Measurements from ENCODE around the gene CPEB2. TPM values are rescaled to one million over a fixed set of nuclear protein-coding genes. Genes with fewer than 3 reads are reported as not detected.

The CPEB2 gene
- total RNA-seq, 5 donors from 2014 or later (not counting 1 experiment from before 2014, with no cell fraction given) = 14.8 to 32.3 (median 16.2) TPM

- H3K4me3 Mint-ChIP-seq = no peak overlapping the region
Measured at GRCh38 chr4:15043922-15044321, 41.6 kb downstream of the CPEB2 start.

GRCh38 chr4:15054541-15054940, 52.3 kb downstream of the CPEB2 start:
- Histone ChIP-seq H3K27me3 (replicated peaks in 1 of 2; ENCODE audit: control insufficient read depth in 2 of 2, extremely low read depth in 1 of 2, insufficient read depth in 2 of 2, low read length in 1 of 2) (no peaks in the 10 kb centered on the region), H3K9me3 (no peaks in the 10 kb centered on the region), H3K4me1 (ENCODE audit: control insufficient read depth in 1 of 2, extremely low read depth in 1 of 2, insufficient read depth in 2 of 2, low read length in 2 of 2) (no peaks in the 10 kb centered on the region), H3K4me3 (ENCODE audit: control insufficient read depth in 1 of 2, extremely low read depth in 1 of 2, low read length in 1 of 2) (no peak overlapping the region), H3K27ac (ENCODE audit: low read length) (no peak overlapping the region), H3K36me3 (ENCODE audit: control insufficient read depth in 2 of 2, extremely low read depth in 1 of 2, insufficient read depth in 1 of 2, low read length in 1 of 2) (peaks cover 11 to 25% of the 10 kb centered on the region in 2 donors)
- Mint-ChIP-seq H3K27me3 (no peaks in the 10 kb centered on the region), H3K27ac (peak overlapping the region in 1 of 2 donors; percentile 2), H3K36me3 (peaks cover 43% of the 10 kb centered on the region), H3K4me3 (no peak overlapping the region), H3K4me1 (peaks cover 2 to 6% (median 3%) of the 10 kb centered on the region in 3 donors), H3K9me3 (no peaks in the 10 kb centered on the region)
- POLR2A ChIA-PET = no interaction called here
- no CpG with 5 or more reads among the region's 2 CpGs for WGBS (ENCODE audit: insufficient coverage)
- no peak for ATAC-seq (replicated peaks in 1 of 4)
- no peak for DNase-seq
- CTCF ChIA-PET = interaction anchor here in 1 of 2 donors (0.5 kb wide), 1 partner anchor 1406 kb away, joined by 4 read pairs; no protein-coding TSS in a partner anchor

More at GRCh38 chr4:15043922-15044321, 41.6 kb downstream of the CPEB2 start:
- Histone ChIP-seq H3K9me3 (no peaks in the 10 kb centered on the region), H3K4me3 (ENCODE audit: control insufficient read depth in 1 of 2, extremely low read depth in 1 of 2, low read length in 1 of 2) (no peak overlapping the region), H3K36me3 (ENCODE audit: control insufficient read depth in 2 of 2, extremely low read depth in 1 of 2, insufficient read depth in 1 of 2, low read length in 1 of 2) (peaks cover 0 to 6% of the 10 kb centered on the region in 2 donors), H3K27me3 (replicated peaks in 1 of 2; ENCODE audit: control insufficient read depth in 2 of 2, extremely low read depth in 1 of 2, insufficient read depth in 2 of 2, low read length in 1 of 2) (no peaks in the 10 kb centered on the region), H3K4me1 (ENCODE audit: control insufficient read depth in 1 of 2, extremely low read depth in 1 of 2, insufficient read depth in 2 of 2, low read length in 2 of 2) (no peaks in the 10 kb centered on the region), H3K27ac (ENCODE audit: low read length) (no peak overlapping the region)
- Mint-ChIP-seq H3K4me1 (peaks cover 0 to 8% (median 8%) of the 10 kb centered on the region in 3 donors), H3K27ac (no peak overlapping the region), H3K9me3 (no peaks in the 10 kb centered on the region), H3K36me3 (peaks cover 26% of the 10 kb centered on the region), H3K27me3 (no peaks in the 10 kb centered on the region)
- WGBS (ENCODE audit: insufficient coverage) = no CpG with 5 or more reads among the region's 1 CpG
- no peak for DNase-seq
- CTCF ChIA-PET = no interaction called here
- no peak for ATAC-seq (replicated peaks in 1 of 4)
- POLR2A ChIA-PET = no interaction called here

- no peaks in the 10 kb centered on the region for H3K27me3 Mint-ChIP-seq
- ATAC-seq (replicated peaks in 1 of 4) = no peak
- peaks cover 31% of the 10 kb centered on the region for H3K36me3 Mint-ChIP-seq
- no peaks in the 10 kb centered on the region for H3K9me3 Mint-ChIP-seq
- no peak overlapping the region for H3K27ac Mint-ChIP-seq
- DNase-seq = no peak
- ChIA-PET CTCF (no interaction called here), POLR2A (no interaction called here)
- no peaks in the 10 kb centered on the region for H3K4me1 ChIP-seq (ENCODE audit: control insufficient read depth in 1 of 2, extremely low read depth in 1 of 2, insufficient read depth in 2 of 2, low read length in 2 of 2)
- H3K36me3 ChIP-seq (ENCODE audit: control insufficient read depth in 2 of 2, extremely low read depth in 1 of 2, insufficient read depth in 1 of 2, low read length in 1 of 2) = peaks cover 8 to 46% of the 10 kb centered on the region in 2 donors
- H3K27me3 ChIP-seq (replicated peaks in 1 of 2; ENCODE audit: control insufficient read depth in 2 of 2, extremely low read depth in 1 of 2, insufficient read depth in 2 of 2, low read length in 1 of 2) = no peaks in the 10 kb centered on the region
- no peaks in the 10 kb centered on the region for H3K9me3 ChIP-seq
- no peak overlapping the region for H3K27ac ChIP-seq (ENCODE audit: low read length)
- no peak overlapping the region for H3K4me3 Mint-ChIP-seq
- no peak overlapping the region for H3K4me3 ChIP-seq (ENCODE audit: control insufficient read depth in 1 of 2, extremely low read depth in 1 of 2, low read length in 1 of 2)
- H3K4me1 Mint-ChIP-seq = no peaks in the 10 kb centered on the region
- WGBS (ENCODE audit: insufficient coverage) = no CpG with 5 or more reads among the region's 2 CpGs
Measured at GRCh38 chr4:15060213-15060612, 57.9 kb downstream of the CPEB2 start.

- no peaks in the 10 kb centered on the region for H3K4me1 Mint-ChIP-seq
- 100% methylated on average over 2 of the region's 6 CpGs for WGBS (ENCODE audit: insufficient coverage)
- no peak for DNase-seq
- H3K36me3 ChIP-seq (ENCODE audit: control insufficient read depth in 2 of 2, extremely low read depth in 1 of 2, insufficient read depth in 1 of 2, low read length in 1 of 2) = peaks cover 8 to 44% of the 10 kb centered on the region in 2 donors
- no peak for ATAC-seq (replicated peaks in 1 of 4)
- H3K4me3 Mint-ChIP-seq = no peak overlapping the region
- CTCF ChIA-PET = interaction anchor here (0.7 kb wide), 2 partner anchors 12 to 611 kb away, joined by 4 to 9 read pairs; no protein-coding TSS in a partner anchor
- POLR2A ChIA-PET = no interaction called here
- no peak overlapping the region for H3K27ac ChIP-seq (ENCODE audit: low read length)
- H3K27me3 ChIP-seq (replicated peaks in 1 of 2; ENCODE audit: control insufficient read depth in 2 of 2, extremely low read depth in 1 of 2, insufficient read depth in 2 of 2, low read length in 1 of 2) = no peaks in the 10 kb centered on the region
- no peaks in the 10 kb centered on the region for H3K9me3 ChIP-seq
- no peaks in the 10 kb centered on the region for H3K4me1 ChIP-seq (ENCODE audit: control insufficient read depth in 1 of 2, extremely low read depth in 1 of 2, insufficient read depth in 2 of 2, low read length in 2 of 2)
- no peak overlapping the region for H3K4me3 ChIP-seq (ENCODE audit: control insufficient read depth in 1 of 2, extremely low read depth in 1 of 2, low read length in 1 of 2)
- no peak overlapping the region for H3K27ac Mint-ChIP-seq
- H3K9me3 Mint-ChIP-seq = no peaks in the 10 kb centered on the region
- H3K36me3 Mint-ChIP-seq = peaks cover 38% of the 10 kb centered on the region
- H3K27me3 Mint-ChIP-seq = no peaks in the 10 kb centered on the region
Measured at GRCh38 chr4:15063341-15063740, 61.1 kb downstream of the CPEB2 start.

GRCh38 chr4:15065516-15065915, 63.2 kb downstream of the CPEB2 start:
- CTCF ChIA-PET = no interaction called here

GRCh38 chr4:15066140-15066539, 63.9 kb downstream of the CPEB2 start:
- no peak overlapping the region for H3K27ac ChIP-seq (ENCODE audit: low read length)
- no peak overlapping the region for H3K27ac Mint-ChIP-seq
- H3K36me3 ChIP-seq (ENCODE audit: control insufficient read depth in 2 of 2, extremely low read depth in 1 of 2, insufficient read depth in 1 of 2, low read length in 1 of 2) = peaks cover 0 to 20% of the 10 kb centered on the region in 2 donors
- no peaks in the 10 kb centered on the region for H3K4me1 ChIP-seq (ENCODE audit: control insufficient read depth in 1 of 2, extremely low read depth in 1 of 2, insufficient read depth in 2 of 2, low read length in 2 of 2)
- no peaks in the 10 kb centered on the region for H3K27me3 Mint-ChIP-seq
- POLR2A ChIA-PET = no interaction called here
- H3K9me3 Mint-ChIP-seq = no peaks in the 10 kb centered on the region
- no peaks in the 10 kb centered on the region for H3K9me3 ChIP-seq
- no peak overlapping the region for H3K4me3 Mint-ChIP-seq
- peaks cover 45% of the 10 kb centered on the region for H3K36me3 Mint-ChIP-seq
- no peak for DNase-seq
- H3K4me1 Mint-ChIP-seq = no peaks in the 10 kb centered on the region
- H3K4me3 ChIP-seq (ENCODE audit: control insufficient read depth in 1 of 2, extremely low read depth in 1 of 2, low read length in 1 of 2) = no peak overlapping the region
- no peak for ATAC-seq (replicated peaks in 1 of 4)
- WGBS (ENCODE audit: insufficient coverage) = 100% methylated on average over 4 of the region's 7 CpGs
- H3K27me3 ChIP-seq (replicated peaks in 1 of 2; ENCODE audit: control insufficient read depth in 2 of 2, extremely low read depth in 1 of 2, insufficient read depth in 2 of 2, low read length in 1 of 2) = no peaks in the 10 kb centered on the region
- CTCF ChIA-PET = no interaction called here

More at GRCh38 chr4:15065516-15065915, 63.2 kb downstream of the CPEB2 start:
- H3K4me3 ChIP-seq (ENCODE audit: control insufficient read depth in 1 of 2, extremely low read depth in 1 of 2, low read length in 1 of 2) = no peak overlapping the region
- no peaks in the 10 kb centered on the region for H3K9me3 ChIP-seq
- Mint-ChIP-seq H3K9me3 (no peaks in the 10 kb centered on the region), H3K27me3 (no peaks in the 10 kb centered on the region), H3K4me3 (no peak overlapping the region), H3K4me1 (no peaks in the 10 kb centered on the region), H3K27ac (no peak overlapping the region), H3K36me3 (peaks cover 40% of the 10 kb centered on the region)
- POLR2A ChIA-PET = no interaction called here
- H3K4me1 ChIP-seq (ENCODE audit: control insufficient read depth in 1 of 2, extremely low read depth in 1 of 2, insufficient read depth in 2 of 2, low read length in 2 of 2) = no peaks in the 10 kb centered on the region
- ATAC-seq (replicated peaks in 1 of 4) (no peak), DNase-seq (no peak)
- H3K36me3 ChIP-seq (ENCODE audit: control insufficient read depth in 2 of 2, extremely low read depth in 1 of 2, insufficient read depth in 1 of 2, low read length in 1 of 2) = peaks cover 0 to 24% of the 10 kb centered on the region in 2 donors
- WGBS (ENCODE audit: insufficient coverage) = 100% methylated on average over 1 of the region's 5 CpGs
- H3K27me3 ChIP-seq (replicated peaks in 1 of 2; ENCODE audit: control insufficient read depth in 2 of 2, extremely low read depth in 1 of 2, insufficient read depth in 2 of 2, low read length in 1 of 2) = no peaks in the 10 kb centered on the region
- no peak overlapping the region for H3K27ac ChIP-seq (ENCODE audit: low read length)

- peaks cover 0 to 7% (median 5%) of the 10 kb centered on the region in 3 donors for H3K9me3 Mint-ChIP-seq
- ATAC-seq (replicated peaks in 1 of 4) (no peak), DNase-seq (no peak)
- H3K4me1 Mint-ChIP-seq = no peaks in the 10 kb centered on the region
- H3K27ac ChIP-seq (ENCODE audit: low read length) = no peak overlapping the region
- H3K27ac Mint-ChIP-seq = no peak overlapping the region
- H3K27me3 Mint-ChIP-seq = no peaks in the 10 kb centered on the region
- no peaks in the 10 kb centered on the region for H3K9me3 ChIP-seq
- no peaks in the 10 kb centered on the region for H3K4me1 ChIP-seq (ENCODE audit: control insufficient read depth in 1 of 2, extremely low read depth in 1 of 2, insufficient read depth in 2 of 2, low read length in 2 of 2)
- CTCF ChIA-PET = interaction anchor here in 1 of 2 donors (0.5 kb wide), 1 partner anchor 18 kb away, joined by 4 read pairs; no protein-coding TSS in a partner anchor
- peaks cover 50% of the 10 kb centered on the region for H3K36me3 Mint-ChIP-seq
- WGBS (ENCODE audit: insufficient coverage) = no CpG with 5 or more reads among the region's 1 CpG
- no peak overlapping the region for H3K4me3 ChIP-seq (ENCODE audit: control insufficient read depth in 1 of 2, extremely low read depth in 1 of 2, low read length in 1 of 2)
- H3K36me3 ChIP-seq (ENCODE audit: control insufficient read depth in 2 of 2, extremely low read depth in 1 of 2, insufficient read depth in 1 of 2, low read length in 1 of 2) = peaks cover 0 to 8% of the 10 kb centered on the region in 2 donors
- H3K27me3 ChIP-seq (replicated peaks in 1 of 2; ENCODE audit: control insufficient read depth in 2 of 2, extremely low read depth in 1 of 2, insufficient read depth in 2 of 2, low read length in 1 of 2) = no peaks in the 10 kb centered on the region
- no peak overlapping the region for H3K4me3 Mint-ChIP-seq
- POLR2A ChIA-PET = no interaction called here
Measured at GRCh38 chr4:15068298-15068697, 66.0 kb downstream of the CPEB2 start.
